Measurements from ENCODE around the gene WNT9B.

Gene WNT9B, protein sequence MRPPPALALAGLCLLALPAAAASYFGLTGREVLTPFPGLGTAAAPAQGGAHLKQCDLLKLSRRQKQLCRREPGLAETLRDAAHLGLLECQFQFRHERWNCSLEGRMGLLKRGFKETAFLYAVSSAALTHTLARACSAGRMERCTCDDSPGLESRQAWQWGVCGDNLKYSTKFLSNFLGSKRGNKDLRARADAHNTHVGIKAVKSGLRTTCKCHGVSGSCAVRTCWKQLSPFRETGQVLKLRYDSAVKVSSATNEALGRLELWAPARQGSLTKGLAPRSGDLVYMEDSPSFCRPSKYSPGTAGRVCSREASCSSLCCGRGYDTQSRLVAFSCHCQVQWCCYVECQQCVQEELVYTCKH

DNA sequence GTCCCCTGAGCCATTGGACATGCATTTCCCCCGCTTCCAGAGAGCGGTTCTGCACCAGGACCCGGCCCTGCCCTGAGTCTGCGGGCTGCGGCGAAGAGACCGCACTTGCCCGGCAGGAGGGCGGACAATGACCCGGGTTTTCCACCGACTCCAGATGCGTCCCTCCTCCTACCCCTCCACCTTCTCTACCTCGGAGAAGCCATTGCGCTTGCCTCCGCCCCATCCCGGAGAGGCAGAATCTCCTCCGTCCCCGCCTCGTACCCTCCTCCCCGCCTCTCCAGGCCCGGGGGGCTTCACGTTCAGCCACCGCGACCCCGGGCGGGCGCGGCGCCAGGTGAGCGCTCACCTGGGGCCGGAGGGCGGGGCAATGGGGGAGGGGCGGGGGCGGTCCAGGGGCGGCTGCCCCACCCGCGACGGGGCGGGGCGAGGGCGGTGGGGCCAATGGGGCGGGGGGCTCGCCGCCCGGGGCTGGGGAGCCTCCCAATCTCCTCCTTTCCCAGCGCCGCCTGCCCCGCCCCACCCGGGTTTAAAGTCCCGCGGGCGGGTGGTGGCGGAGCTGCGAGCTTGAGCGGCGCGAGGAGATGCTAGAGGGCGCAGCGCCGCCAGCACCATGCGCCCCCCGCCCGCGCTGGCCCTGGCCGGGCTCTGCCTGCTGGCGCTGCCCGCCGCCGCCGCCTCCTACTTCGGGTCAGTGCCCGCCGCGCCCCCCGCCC lies at the start of gene WNT9B:
TSS of gene WNT9B (plus strand) at position 555 of the 713 bp plus-strand sequence. CDS start at position 611, 56 bp downstream.
- peak in 4 of 56 donors; percentile 9 to 47 (median 24) for DNase-seq

DNA sequence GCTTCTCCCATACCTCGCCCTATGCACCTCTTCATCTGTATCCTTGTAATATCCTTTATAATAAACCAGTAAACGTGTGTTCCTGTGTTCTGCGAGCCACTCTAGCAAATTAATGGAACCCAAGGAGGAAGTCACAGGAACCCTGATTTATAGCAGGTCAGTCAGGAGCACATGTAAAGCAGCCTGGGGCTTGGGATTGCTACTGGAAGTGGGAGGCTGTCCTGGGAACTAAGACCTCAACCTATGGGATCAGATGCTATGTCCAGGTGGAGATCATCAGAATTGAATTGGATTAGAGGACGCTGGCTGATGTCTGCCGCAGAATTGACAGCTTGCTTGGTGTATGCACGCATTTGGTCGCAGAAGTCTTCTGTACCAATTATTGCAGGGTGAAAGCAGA lies 48.6 kb upstream of the WNT9B start:
- DNase-seq: no peak

DNA sequence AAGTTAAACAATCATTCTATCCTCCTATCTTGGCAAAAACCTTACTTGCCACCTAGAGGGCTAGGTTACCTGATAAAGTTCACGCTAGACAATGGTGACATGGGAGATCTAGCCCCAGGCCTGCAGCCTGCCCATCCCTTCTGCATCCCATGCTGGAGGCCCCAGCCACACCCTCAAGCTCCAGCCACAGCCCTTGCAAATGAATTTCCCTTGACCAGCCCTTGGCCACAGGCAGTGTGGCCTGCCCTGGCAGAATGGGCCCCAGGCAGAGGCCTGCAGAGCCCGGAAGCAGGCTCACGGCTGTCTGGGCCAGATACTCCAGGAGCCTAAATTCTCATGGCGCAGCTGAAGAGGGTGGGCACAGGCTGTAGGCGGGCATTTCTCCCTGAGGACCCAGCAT lies 47.8 kb upstream of the WNT9B start:
- no peak for DNase-seq

DNA sequence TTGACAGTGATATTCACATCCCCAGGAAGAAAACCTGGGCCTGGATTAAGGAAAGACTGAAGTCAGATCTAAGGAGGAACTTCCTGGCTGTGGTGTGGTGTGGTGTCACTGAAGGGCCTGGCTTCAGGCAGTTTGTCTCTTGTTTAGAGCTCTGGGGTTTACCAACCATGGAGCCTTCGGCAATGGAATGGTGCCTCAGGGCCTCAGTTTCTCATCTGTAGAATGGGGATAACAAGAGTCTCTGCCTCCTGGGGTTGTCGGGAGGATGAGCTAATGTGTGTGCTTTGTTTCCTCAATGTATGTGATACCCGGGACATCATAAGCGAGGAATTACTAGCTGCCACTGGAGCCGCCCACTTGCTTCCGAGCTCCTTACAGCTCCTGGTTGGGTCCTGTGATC lies 45.6 kb upstream of the WNT9B start:
- no peak for DNase-seq

DNA sequence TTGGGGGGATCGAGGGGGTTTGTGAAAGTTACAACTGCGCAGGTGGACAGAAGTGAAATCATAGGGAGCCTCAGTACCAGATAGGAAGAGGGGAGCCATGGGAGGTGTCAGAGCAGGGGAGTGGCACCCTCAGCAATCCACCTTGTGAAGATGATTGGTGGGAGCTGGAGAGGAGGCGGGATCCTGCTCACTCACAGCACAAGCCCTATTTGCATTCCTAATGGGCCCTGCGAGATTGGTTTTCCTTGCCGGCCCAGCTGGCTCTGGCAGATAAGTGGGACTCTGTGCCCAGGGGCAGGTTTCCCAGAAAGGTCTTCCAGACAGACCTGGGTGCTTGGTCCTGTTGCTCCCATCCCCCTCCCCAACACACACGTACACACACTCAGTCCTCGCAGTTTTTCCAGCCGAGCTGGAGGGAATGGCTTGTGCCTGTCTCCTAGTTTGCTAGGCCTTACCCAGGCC lies 42.2 kb upstream of the WNT9B start:
- DNase-seq: no peak

DNA sequence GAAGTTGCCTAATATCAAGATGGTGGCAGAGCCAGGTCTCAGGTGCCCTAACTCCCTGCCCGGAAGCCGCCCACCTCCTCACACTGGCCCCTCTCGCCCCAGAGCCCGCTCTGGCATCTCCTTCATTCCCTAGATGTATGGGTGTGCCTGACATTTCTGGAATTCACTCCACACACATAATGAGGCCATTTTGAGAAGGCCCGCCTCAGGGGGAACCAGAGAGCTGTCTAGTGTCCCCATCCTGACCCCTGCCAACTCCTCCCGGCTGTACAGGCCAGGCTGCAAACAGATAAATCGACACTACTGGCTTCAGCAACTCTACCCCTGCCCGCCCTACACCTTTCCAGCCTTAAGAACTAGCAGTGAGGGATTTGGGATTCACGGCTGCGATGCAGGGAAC lies 40.5 kb upstream of the WNT9B start:
- no peak for DNase-seq

DNA sequence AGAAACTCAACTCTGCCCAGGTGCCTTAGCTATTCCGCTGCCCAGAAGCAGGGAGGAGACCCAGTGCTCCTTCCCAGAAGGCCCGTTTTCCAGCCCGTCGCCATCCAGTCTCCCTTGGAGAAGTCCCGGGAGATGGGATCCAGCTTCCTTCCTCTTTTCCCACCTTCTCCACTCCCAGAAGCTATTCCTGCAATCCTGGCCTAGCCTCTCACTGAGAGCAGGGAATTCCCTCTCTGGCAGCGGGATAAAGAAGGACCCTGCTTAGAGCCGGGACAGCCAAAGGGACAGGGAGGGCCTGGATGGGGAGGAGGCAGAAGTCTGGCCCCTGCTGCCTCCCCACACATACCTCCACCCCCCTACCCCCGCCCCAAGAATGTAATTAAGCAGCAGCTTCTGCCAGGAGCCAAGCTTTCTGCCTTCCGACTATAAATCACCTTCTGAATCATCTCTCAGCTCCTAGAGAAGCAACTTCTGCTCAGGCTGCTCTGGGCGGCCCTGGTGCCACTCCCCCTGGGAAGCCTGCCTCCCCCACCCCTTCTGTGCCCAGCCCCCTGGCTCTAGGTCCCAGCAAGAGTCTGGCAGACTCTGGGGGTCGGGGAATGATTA lies 39.3 kb upstream of the WNT9B start:
- DNase-seq: peak in 2 of 56 donors; percentile 4 to 21

DNA sequence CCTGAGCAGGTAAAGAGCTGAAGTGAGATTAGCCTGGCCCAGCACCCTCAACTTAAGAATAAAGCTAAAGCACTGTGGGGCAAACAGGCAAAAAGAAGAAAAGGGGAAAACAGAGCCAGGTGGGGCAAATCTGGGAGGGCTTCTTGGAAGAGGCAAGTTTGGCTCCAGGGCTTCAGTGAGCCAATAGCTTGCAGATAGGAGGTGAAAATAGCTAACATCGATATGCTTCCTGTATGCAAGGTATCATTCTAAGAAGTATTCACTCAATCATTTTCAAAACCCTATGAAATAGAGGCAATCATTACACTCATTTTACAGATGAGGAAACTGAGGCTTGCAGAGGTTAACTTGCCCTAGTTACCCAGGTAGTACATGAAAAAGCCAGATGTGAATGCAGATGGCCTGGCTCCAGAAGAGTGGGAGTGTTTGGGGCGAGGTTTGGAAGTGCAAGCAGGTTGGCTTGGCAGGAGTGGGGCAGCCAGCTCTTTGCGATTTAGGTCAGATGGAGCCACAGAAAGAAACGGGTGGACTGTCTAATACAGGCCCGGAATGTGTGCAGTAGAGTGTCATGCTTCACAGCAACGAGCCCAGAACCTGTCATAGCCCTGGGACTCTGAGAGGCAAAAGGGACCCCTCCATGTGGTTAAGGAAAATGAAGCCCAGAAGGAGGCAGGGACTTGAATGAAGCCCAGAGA lies 38.6 kb upstream of the WNT9B start:
- no peak for DNase-seq

DNA sequence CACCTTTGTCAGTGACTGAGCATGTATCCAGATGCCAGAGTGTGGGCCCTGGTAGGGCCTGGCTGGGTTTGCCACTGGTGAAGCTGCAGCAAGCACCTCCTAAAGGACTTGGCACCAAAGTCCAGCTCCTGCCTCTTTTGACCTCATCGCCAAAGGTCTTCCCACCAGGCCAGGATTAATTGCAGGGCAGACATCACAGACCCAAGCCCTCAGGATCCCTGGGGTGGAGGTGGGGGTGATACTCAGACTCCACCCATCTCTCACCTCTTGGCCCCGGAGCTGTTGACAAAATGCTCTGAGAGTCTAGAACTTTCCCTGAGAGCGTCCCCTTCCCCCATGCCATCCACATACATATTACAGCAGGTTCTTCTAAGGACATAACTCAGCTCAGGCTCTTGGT lies 37.5 kb upstream of the WNT9B start:
- DNase-seq: no peak

DNA sequence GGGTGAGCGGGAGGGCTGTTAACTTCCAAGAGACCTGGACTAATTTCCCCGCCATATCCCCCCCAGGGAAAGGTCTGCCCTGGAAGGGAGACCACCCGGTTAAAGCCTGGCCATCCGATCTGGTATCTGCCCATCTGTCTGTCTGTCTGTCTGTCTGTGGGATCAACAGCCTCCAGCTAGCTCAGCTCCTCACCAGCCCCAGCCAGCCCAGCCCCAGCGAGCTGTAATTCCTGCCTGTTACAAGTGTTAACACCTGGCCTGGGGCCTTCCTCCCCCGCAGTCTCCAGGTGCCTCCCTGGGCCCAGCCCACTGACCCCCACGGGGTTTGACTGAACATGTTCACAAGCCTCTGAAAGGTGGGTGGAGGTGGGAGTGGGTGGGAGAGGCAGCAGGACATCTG lies 36.9 kb upstream of the WNT9B start:
- DNase-seq: peak in 1 of 56 donors; percentile 9

DNA sequence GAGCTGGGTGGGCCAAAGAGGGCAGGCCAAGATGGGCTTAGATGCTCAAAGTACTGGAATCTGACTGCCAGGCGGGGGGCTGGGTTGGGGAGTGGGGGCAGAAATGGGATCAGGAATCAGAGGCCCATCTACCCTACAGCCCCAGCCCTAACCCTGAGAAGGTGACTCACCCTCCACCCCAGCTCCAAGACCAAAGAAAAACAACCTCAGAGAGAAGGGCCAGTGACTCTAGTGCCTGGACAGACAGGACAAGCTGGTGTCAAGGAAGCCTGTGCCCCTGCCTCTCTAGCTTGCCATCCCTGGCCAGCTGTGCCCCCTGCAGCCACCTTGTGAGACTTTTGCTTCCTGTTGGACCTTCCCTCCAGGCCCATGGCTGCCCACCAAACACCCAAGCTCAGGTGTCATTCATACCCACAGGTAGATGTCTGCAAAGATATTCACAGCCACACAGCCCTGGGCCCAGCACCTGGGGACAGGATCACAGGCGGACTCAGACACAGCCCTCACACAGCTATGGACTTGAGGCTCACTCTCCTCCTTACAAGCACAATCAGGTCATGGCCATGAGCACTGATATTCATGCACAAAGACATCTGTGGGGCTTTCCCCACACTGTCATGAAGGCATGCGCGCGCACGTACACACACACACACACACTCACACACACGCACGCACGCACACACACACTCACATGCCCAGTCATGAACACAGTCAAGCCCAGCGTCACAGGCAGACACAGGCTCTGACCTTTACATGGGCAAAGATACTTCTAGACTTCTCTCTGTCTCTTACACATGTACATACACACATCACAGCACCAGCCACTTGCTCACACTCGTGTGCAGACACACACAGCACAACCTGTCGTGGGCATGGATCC lies 35.7 kb upstream of the WNT9B start:
- DNase-seq: no peak

DNA sequence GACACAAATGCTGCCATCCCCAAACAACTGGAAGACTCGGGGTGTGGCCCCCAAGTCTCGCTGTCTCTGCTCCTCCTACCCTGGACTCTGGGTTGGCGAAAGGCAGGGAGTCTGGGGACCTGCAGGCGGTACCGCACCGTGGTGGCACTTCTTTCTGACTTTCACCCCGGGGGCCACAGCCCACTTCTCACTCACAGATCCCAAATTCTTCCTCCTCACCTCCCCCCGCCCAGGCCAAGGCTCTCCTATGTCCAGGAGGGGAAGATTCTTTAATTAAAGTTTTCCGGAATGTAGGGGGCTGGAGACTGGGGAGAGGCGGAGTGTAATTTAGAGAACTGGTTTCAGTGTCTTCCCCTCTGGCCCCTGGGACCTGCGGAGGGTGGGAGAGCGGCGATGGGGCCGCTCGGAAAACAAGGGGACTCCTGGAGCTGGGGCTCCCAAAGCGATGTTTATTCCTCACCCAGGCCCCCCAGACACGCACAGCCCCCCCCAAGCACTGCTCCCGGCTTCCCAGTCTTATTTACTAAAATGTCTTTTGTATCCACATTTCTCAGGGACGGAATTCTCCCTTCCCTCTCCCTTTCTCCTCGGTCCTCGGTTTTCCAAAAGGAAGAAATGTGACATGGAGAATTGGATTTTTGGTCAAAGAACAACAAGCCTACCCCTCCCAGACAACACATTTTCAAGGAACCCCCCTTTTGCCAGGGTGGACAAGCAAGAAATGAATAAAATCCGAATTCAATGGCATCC lies 34.1 kb upstream of the WNT9B start:
- no peak for DNase-seq

DNA sequence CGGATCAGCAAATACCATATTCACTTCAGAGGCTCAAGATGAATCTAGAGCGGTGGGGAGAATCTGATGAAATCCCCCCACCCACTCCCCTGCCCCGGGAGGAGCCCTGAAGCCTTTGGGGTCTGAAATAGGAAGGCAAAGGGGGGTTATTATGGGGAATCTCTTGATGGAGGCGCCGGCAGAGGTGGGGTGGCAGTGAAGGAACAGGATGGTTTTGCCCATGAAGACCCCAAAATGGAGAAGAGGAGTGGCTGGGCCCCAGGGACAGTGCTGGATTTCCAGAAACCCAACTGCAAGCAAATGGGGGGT lies 33.5 kb upstream of the WNT9B start:
- DNase-seq: no peak

DNA sequence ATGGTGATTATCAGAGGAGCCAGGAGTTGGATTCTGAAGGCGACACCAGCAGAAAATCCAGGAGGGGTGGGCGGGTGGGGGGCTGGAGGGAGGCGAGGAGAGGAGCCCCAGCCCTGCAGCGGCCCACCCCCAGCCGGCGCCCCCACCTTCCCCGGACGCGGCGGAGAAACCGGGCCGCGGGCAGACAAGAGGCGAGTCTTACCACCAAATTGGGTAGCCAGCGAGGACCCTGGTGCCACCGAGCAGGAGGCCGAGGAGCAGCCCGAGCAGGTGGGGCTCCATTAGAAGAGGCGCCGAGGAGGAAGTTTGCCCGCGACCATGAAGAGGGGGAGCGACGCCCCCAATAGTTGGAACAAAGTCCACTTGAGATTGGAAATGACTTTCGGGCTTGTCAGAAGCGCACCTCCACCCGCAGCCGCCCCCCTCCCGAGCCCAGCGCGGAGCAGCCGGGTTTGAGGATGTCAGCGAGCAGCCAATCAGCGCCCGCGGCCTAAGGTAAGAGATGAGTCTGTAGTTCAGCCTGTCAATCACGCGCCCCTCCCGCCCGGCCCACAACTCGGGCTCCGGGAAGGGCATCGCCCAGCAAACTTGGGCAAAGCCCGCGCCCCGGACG lies 33.0 kb upstream of the WNT9B start, which contains the start of gene WNT3:
TSS of gene WNT3 (minus strand) at position 377 of the 613 bp plus-strand sequence. CDS start at position 282, 95 bp downstream.
- DNase-seq: peak in 21 of 56 donors; percentile 2 to 71 (median 22)

DNA sequence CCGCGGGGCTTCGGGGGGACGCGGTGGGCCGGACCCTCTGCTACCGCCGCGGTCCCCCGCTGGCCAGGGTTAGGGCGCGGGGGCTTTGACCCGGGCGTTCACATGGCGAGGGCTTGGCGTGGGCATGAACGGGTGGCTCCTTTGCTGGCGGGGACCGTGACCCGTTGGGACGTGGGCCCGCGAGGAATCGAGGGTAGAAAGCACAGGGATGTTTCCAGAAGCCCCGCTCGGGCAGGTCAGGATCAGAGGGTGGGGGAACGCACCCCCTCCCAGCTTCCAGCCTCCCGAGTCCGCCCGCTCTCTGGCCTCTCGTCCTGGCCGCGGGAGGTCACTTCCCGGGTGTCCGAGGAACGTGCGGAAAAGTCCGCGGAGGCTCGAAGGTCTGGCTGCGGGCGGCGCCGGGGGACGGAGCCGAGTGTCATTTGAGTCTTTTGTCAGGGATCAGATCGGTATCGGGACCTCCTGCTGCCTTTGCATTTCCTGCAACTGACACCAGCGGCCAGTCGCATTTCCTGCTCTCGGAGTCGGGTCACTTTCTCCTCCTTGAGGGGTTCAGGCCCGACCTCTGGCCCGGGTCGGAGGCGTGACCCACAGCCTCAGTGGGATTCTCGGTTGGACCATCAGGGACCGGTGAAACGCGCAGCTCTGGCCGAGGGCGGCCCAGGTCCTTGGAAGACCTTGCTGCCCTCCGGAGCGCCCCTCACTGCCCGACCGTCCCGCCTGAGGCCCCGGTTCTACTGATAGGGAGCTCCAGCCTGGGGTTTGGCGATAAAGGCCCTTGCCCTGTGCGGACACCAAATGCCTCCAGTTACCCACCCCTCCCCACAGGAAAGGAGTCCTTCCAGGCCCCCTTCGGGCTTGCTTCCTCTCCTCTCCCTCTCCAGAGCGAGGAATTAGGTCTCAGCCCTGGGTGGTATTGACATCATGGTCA lies 32.2 kb upstream of the WNT9B start:
- DNase-seq: no peak

DNA sequence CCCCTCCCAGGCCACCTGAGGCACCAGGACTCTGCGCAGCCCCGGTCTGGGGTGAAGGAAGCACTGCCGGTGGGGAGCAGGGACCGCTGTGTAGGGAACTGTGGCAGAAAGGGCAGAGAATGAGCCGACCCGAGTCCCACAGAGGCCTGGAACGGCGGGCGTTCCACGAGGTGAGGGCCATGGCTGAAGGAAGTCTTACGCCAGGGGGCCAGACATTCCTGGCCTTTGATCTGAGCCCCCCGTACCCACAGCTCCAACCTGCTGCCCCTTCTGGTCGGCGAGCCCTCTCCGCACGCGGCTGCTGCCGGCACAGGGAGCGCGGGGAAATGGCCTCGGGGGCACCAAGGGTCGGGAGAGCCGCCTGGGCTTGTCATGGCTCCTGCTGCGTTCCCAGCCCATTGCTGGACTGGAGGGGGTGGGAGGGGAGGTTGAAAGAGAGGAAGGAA lies 31.5 kb upstream of the WNT9B start:
- DNase-seq: no peak

DNA sequence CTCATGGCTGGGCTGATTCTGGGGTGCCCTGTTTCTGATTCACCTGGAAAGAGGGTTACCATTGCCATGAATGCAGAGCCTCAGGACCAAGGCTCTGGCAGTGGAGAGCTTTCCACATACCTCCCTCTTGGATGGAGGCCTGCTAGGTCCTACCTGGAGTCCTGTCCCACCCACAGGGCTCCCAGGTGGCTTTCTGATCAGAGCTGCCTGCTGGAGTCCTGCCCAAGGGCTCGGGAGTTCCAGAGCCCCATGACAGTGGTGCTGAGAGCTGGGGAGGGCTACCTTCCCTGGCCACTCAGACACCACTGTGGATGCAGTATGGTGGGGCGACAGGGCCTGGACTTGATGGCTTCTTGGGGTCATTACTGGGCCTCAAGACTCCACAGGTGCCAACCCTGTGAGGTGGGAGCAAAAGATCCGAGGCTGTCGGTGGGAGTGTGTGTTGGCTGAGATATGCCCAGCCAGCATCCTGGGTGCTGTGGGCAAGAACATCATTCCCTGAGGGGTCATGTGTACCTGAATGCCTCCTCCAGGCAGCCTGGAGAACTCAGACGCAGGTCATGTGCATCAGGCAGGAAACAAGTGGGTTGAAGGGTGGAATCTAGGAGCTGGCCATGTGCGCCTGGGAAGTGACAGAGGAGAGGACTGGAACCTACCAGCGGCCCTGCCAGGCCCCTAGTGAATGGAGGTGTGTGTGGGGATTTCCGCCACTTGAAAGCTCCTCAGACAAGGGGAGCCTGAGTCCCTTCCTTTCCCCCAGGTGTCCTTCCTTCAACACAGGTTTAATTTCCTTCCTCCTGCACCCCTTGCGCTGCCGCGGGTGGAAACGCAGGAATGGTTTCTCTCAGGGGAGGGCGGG lies 30.6 kb upstream of the WNT9B start:
- DNase-seq: no peak

All from nucleus accumbens (tissue), 56 donors.